H1 (cell line): ENCODE results near the gene CCNY. TPM values are rescaled to one million over a fixed set of nuclear protein-coding genes. Genes with fewer than 3 reads are reported as not detected.

ENCODE experiments used
- CTCF ChIA-PET: fragments of 300-600 bp; sonication (Branson Sonifier 250); formaldehyde crosslinking; loops from one replicate; lab custom pipeline; 2021; ENCODE audit not compliant: partially characterized antibody; lab: Charles Lee
- POLR2A ChIA-PET: fragments of 300-600 bp; sonication (Branson Sonifier 250); formaldehyde crosslinking; loops from one replicate; lab custom pipeline; 2021; ENCODE audit warnings: inconsistent platforms; ENCODE audit not compliant: partially characterized antibody; lab: Charles Lee
- DNase-seq, 2 experiments: peaks; one replicate each; pipeline versions ENCODE4 v3.0.0 to v3.0.0-alpha.2; 2010 to 2022; ENCODE audit warnings: low spot score in 2 of 2, low read depth in 1 of 2, mixed read lengths in 1 of 2
- FAIRE-seq: peaks from 2 replicates; lab custom pipeline; 2011; peaks lifted over from hg19 to GRCh38; lab: Jason Lieb, UNC
- H2AFZ ChIP-seq: 2 replicates; pipeline ENCODE4 v1.8.1; 2012; ENCODE audit warnings: low read length, inconsistent platforms
- H2AK5ac ChIP-seq: 2 replicates; pipeline ENCODE4 v1.6.1; 2013; ENCODE audit warnings: low read depth, low read length
- H2BK120ac ChIP-seq: replicated peaks from 2 replicates; pipeline ENCODE3; 2013; ENCODE audit warnings: low read depth, low read length, inconsistent platforms
- H2BK12ac ChIP-seq: 2 replicates; pipeline ENCODE4 v1.6.1; 2013; ENCODE audit warnings: low read depth, low read length
- H2BK15ac ChIP-seq: 2 replicates; pipeline ENCODE4 v1.6.1; 2013; ENCODE audit warnings: low read length
- H2BK20ac ChIP-seq: 2 replicates; pipeline ENCODE4 v1.6.1; 2013; ENCODE audit warnings: low read length
- H2BK5ac ChIP-seq: 2 replicates; pipeline ENCODE4 v1.6.1; 2013; ENCODE audit warnings: low read depth, low read length
- H3K14ac ChIP-seq: 2 replicates; pipeline ENCODE4 v1.6.1; 2013; ENCODE audit warnings: inconsistent platforms; ENCODE audit not compliant: insufficient read length
- H3K18ac ChIP-seq: 2 replicates; pipeline ENCODE4 v1.6.1; 2013; ENCODE audit warnings: low read length; ENCODE audit errors: extremely low read depth
- H3K23ac ChIP-seq: 2 replicates; pipeline ENCODE4 v1.6.1; 2013; ENCODE audit warnings: inconsistent platforms; ENCODE audit not compliant: insufficient read length
- H3K23me2 ChIP-seq: 2 replicates; pipeline ENCODE4 v1.6.1; 2013; ENCODE audit warnings: low read depth, low read length
- H3K27ac ChIP-seq: 2 replicates; pipeline ENCODE4 v1.6.1; 2011; ENCODE audit warnings: low read depth, low read length, inconsistent platforms
- H3K27me3 ChIP-seq, 4 experiments: replicated peaks in 1 of 4; 1 replicate in 1 of 4; 2 replicates in 3 of 4; pipeline versions ENCODE4 v1.6.1 to v1.8.1; 2011 to 2013; ENCODE audit warnings: low read length in 3 of 4, mild to moderate bottlenecking in 3 of 4, inconsistent platforms in 2 of 4, mixed read lengths in 2 of 4, moderate library complexity in 1 of 4; ENCODE audit not compliant: control insufficient read depth in 3 of 4, insufficient read depth in 3 of 4; ENCODE audit errors: extremely low read depth in 1 of 4
- H3K36me3 ChIP-seq, 4 experiments: 2 replicates each; pipeline versions ENCODE4 v1.6.1 to v1.8.1; 2011 to 2013; ENCODE audit warnings: mild to moderate bottlenecking in 4 of 4, low read length in 3 of 4, moderate library complexity in 2 of 4, control low read depth in 1 of 4, inconsistent platforms in 1 of 4; ENCODE audit not compliant: insufficient read depth in 4 of 4, control insufficient read depth in 2 of 4
- H3K4ac ChIP-seq: replicated peaks from 2 replicates; pipeline ENCODE3; 2013; ENCODE audit warnings: low read length, low read depth, mixed read lengths, inconsistent platforms; ENCODE audit not compliant: insufficient read length
- H3K4me1 ChIP-seq, 4 experiments: replicated peaks in 1 of 4; 1 replicate in 1 of 4; 2 replicates in 3 of 4; pipeline versions ENCODE4 v1.6.1 to v1.8.1; 2011 to 2013; ENCODE audit warnings: low read length in 3 of 4, inconsistent platforms in 2 of 4, mixed read lengths in 1 of 4; ENCODE audit not compliant: insufficient read depth in 4 of 4, control insufficient read depth in 3 of 4
- H3K4me2 ChIP-seq, 2 experiments: 2 replicates each; pipeline versions ENCODE4 v1.6.1 to v1.8.1; 2011 to 2013; ENCODE audit warnings: low read depth in 2 of 2, low read length in 2 of 2, control low read depth in 1 of 2, inconsistent platforms in 1 of 2, mild to moderate bottlenecking in 1 of 2; ENCODE audit not compliant: insufficient read depth in 1 of 2
- H3K4me3 ChIP-seq, 4 experiments: fragments of 200-600, 300-600 bp in 1 of 4; sonication (generic), shearing (Covaris generic), sonication (Bioruptor Twin) in 1 of 4; 2 replicates each; pipeline versions ENCODE4 v1.5.1 to v1.8.1; 2011 to 2016; ENCODE audit warnings: low read length in 4 of 4, low read depth in 3 of 4, control low read depth in 2 of 4, inconsistent platforms in 2 of 4, mild to moderate bottlenecking in 2 of 4, mixed read lengths in 1 of 4, moderate library complexity in 1 of 4; ENCODE audit not compliant: insufficient read depth in 2 of 4; ENCODE audit errors: extremely low read depth in 1 of 4
- H3K56ac ChIP-seq: replicated peaks from 2 replicates; pipeline ENCODE3; 2013; ENCODE audit warnings: low read depth, mild to moderate bottlenecking, mixed read lengths, low read length, inconsistent platforms; ENCODE audit not compliant: insufficient read length
- H3K79me1 ChIP-seq: 2 replicates; pipeline ENCODE4 v1.6.1; 2013; ENCODE audit warnings: low read depth, low read length, control low read depth
- H3K79me2 ChIP-seq, 2 experiments: 2 replicates each; pipeline versions ENCODE4 v1.6.1 to v1.8.1; 2012 to 2013; ENCODE audit warnings: low read length in 2 of 2, mild to moderate bottlenecking in 2 of 2, inconsistent platforms in 1 of 2; ENCODE audit not compliant: insufficient read depth in 2 of 2, control insufficient read depth in 1 of 2
- H3K9ac ChIP-seq, 4 experiments: replicated peaks in 1 of 4; 1 replicate in 1 of 4; 2 replicates in 3 of 4; pipeline versions ENCODE4 v1.6.1 to v1.8.1; 2011 to 2013; ENCODE audit warnings: low read depth in 3 of 4, low read length in 3 of 4, control low read depth in 2 of 4, mild to moderate bottlenecking in 2 of 4, moderate library complexity in 2 of 4, inconsistent platforms in 1 of 4; ENCODE audit errors: extremely low read depth in 1 of 4
- H3K9me3 ChIP-seq, 2 experiments: 2 replicates each; pipeline versions ENCODE4 v1.6.1 to v1.8.1; 2012 to 2013; ENCODE audit warnings: mild to moderate bottlenecking in 2 of 2, moderate library complexity in 2 of 2, control low read depth in 1 of 2, inconsistent platforms in 1 of 2, low read depth in 1 of 2, low read length in 1 of 2, mixed read lengths in 1 of 2; ENCODE audit not compliant: insufficient read depth in 2 of 2
- H4K20me1 ChIP-seq, 2 experiments: replicated peaks in 1 of 2; 2 replicates each; pipeline versions ENCODE3 to v1.8.1; 2011 to 2013; ENCODE audit warnings: inconsistent platforms in 2 of 2, low read length in 2 of 2, mild to moderate bottlenecking in 1 of 2; ENCODE audit not compliant: insufficient read depth in 2 of 2, control insufficient read depth in 1 of 2
- H4K5ac ChIP-seq: 2 replicates; pipeline ENCODE4 v1.6.1; 2013; ENCODE audit warnings: low read length, low read depth, mixed read lengths, inconsistent platforms; ENCODE audit not compliant: insufficient read length
- H4K8ac ChIP-seq: 2 replicates; pipeline ENCODE4 v1.8.0; 2013; ENCODE audit warnings: mild to moderate bottlenecking, moderate library complexity, low read length, inconsistent platforms; ENCODE audit not compliant: insufficient read depth; ENCODE audit errors: extremely low read depth
- H4K91ac ChIP-seq: replicated peaks from 2 replicates; pipeline ENCODE3; 2013; ENCODE audit warnings: low read length, mixed read lengths, inconsistent platforms; ENCODE audit not compliant: insufficient read length
- ASH2L ChIP-seq: fragments of 200-600, 300-600 bp; sonication (generic); IDR thresholded peaks from one replicate; pipeline ENCODE4 v1.7.1; 2017; ENCODE audit warnings: low read length
- BCL11A ChIP-seq, 2 experiments: IDR thresholded peaks; one replicate each; pipeline ENCODE4 v1.6.1; 2011; ENCODE audit warnings: low read depth in 2 of 2, low read length in 2 of 2, mild to moderate bottlenecking in 2 of 2
- CTCF ChIP-seq, 3 experiments: IDR thresholded peaks; 1 replicate in 2 of 3; 2 replicates in 1 of 3; pipeline versions ENCODE4 v1.5.1 to v1.6.1; 2011; ENCODE audit warnings: low read length in 3 of 3, mild to moderate bottlenecking in 3 of 3, inconsistent platforms in 2 of 3, low read depth in 1 of 3, moderate library complexity in 1 of 3; ENCODE audit not compliant: insufficient read depth in 1 of 3; ENCODE audit errors: control extremely low read depth in 1 of 3
- EZH2 ChIP-seq: fragments of 200-600 bp; sonication (generic); IDR thresholded peaks from 2 replicates; pipeline ENCODE4 v1.7.1; 2012; ENCODE audit warnings: low read depth, mild to moderate bottlenecking, moderate library complexity, low read length, inconsistent platforms; ENCODE audit not compliant: severe bottlenecking
- JUND ChIP-seq: IDR thresholded peaks from 2 replicates; pipeline ENCODE4 v1.6.1; 2011; ENCODE audit warnings: mild to moderate bottlenecking, improper control_type of control experiment, low read length
- KDM5A ChIP-seq: fragments of 200-600 bp; IDR thresholded peaks from 2 replicates; pipeline ENCODE4 v1.7.1; 2012; ENCODE audit warnings: mild to moderate bottlenecking, low read length, inconsistent platforms, mixed read lengths
- NANOG ChIP-seq: IDR thresholded peaks from 2 replicates; pipeline ENCODE4 v1.6.1; 2011; ENCODE audit warnings: low read length, low read depth, mild to moderate bottlenecking, inconsistent platforms; ENCODE audit not compliant: insufficient read depth, poor library complexity, severe bottlenecking
- WGBS, 2 experiments: shearing (Covaris generic) in 1 of 2; methylation state at CpG; one replicate each; pipeline versions ENCODE4 v1.1.6 to v1.1.7; 2013 to 2015; ENCODE audit warnings: low lambda C conversion rate in 2 of 2, mixed read lengths in 2 of 2, inconsistent platforms in 1 of 2, low coverage in 1 of 2, missing lambda C conversion rate in 1 of 2; ENCODE audit not compliant: insufficient replicate concordance in 2 of 2, insufficient coverage in 1 of 2, insufficient read length in 1 of 2; ENCODE audit errors: extremely low coverage in 1 of 2, missing lambda C conversion rate in 1 of 2; 5-methylcytosine and 5-hydroxymethylcytosine counted together
- polyA plus RNA-seq, 7 experiments: library from polyadenylated mRNA; depleted of rRNA in 3 of 7; stranded (reverse) in 5 of 7; unstranded in 2 of 7; fragments of >200 nt in 5 of 7; fragments of 200-250 nt in 2 of 7; gene quantifications; 1 replicate in 5 of 7; 2 replicates in 1 of 7; 4 replicates in 1 of 7; pipeline versions ENCODE4 v1.2.1 to v1.2.3, GENCODE V29; 2011 to 2013; ENCODE audit warnings: missing spikeins in 2 of 7, mixed read lengths in 2 of 7
- total RNA-seq: library from RNA; stranded (reverse); fragmentation: NEBNext Ultra II Directional; extraction: Animal tissue kit (Norgen Biotek cat#: 25700); gene quantifications from 2 replicates; pipeline ENCODE4 v1.2.1, GENCODE V29; 2021
- TF ChIP-seq, protein P1 (sequence below): IDR thresholded peaks from 2 replicates; pipeline ENCODE4 v1.6.1; 2012; ENCODE audit warnings: inconsistent platforms

Gene CCNY
- total and polyA plus RNA-seq, 2 of the 8 experiments (the other 6 are each of a cell fraction or from before 2014, with no cell fraction given), result 25.3 to 68.2 TPM

DNA sequence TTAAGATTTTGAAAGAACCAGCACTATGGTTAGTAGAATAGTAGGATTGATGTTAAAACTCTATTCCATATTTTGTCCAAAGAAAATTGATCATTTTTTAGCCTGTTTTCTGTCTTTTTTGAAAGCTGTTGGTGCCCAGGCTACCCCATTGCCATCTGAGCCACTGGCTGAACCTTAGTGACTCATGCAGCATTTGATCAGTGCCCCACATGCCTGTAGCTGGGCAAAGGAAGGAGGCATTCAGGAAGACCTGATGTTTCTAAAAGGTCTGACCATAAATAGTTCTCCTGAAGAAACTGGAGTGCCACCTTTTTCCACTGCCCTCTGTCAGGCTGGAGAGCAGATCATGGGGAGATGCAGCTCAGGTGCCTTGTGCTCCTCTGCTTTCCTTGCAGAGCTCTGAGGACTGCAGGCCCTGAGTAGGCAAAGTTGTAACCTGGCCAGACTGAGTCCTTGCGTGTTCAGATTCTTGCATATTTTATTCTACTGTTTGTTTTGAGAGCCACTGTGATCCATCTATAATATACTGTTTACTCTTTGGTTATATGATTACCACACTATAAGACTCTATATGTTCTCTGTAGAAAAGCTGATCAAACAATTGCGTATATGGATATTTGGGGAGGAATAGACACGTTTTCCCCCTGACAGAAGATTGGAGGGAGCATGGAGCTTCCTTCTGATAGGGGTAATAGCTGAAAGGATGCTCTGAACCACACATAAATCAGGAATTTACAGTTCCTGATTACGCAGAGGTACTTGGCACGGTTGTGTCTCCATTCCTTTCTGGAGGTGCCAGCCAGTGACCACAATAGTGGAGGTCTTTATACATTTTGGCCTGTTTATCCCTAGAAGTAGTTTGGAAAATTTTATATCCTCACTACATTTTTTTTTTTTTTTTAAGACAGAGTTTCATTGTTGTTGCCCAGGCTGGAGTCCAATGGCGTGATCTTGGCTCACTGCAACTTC is 219.9 kb downstream of the CCNY start:
- Histone ChIP-seq H3K56ac (no peak overlapping the region), H3K23me2 (no peaks in the 10 kb centered on the region), H3K79me2 (no peaks in the 10 kb centered on the region), H3K9me3 (no peaks in the 10 kb centered on the region), H2BK5ac (no peak overlapping the region), H3K9ac (no peak overlapping the region), H2BK120ac (no peak overlapping the region), H4K91ac (no peak overlapping the region), H3K4me1 (no peaks in the 10 kb centered on the region; a peak in 1 of 7 replicates), H3K36me3 (no peaks in the 10 kb centered on the region; a peak in 1 of 8 replicates), H4K8ac (no peak overlapping the region), H3K23ac (no peak overlapping the region), H3K14ac (no peak overlapping the region), H2BK15ac (no peak overlapping the region), H3K4me3 (no peak overlapping the region), H2AFZ (no peak overlapping the region), H4K20me1 (no peaks in the 10 kb centered on the region), H3K27ac (0 out of 2 replicates have a peak overlapping the region, but pooled peaks have one; percentile 24), H3K27me3 (no peaks in the 10 kb centered on the region), H3K4ac (no peak overlapping the region), H2BK12ac (no peak overlapping the region), H2BK20ac (no peak overlapping the region), H2AK5ac (no peak overlapping the region), H3K4me2 (no peak overlapping the region), H4K5ac (no peak overlapping the region), H3K18ac (no peak overlapping the region), H3K79me1 (no peaks in the 10 kb centered on the region)
- 88% methylated on average over 5 of the region's 6 CpGs; no CpG with 5 or more reads in 1 of the 2 experiments for WGBS, 2 experiments
- POLR2A ChIA-PET, result no interaction called here
- CTCF ChIA-PET, result interaction anchor here (0.6 to 2.1 kb wide), 8 partner anchors 8 to 547 kb away, joined by 3 to 4 read pairs (median 3); no protein-coding TSS in a partner anchor
- FAIRE-seq, result no peak
- no peak for DNase-seq
- no peak for TF ChIP-seq ASH2L
- TF ChIP-seq JUND, result no peak
- TF ChIP-seq, protein P1, sequence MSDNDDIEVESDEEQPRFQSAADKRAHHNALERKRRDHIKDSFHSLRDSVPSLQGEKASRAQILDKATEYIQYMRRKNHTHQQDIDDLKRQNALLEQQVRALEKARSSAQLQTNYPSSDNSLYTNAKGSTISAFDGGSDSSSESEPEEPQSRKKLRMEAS, result no peak
- TF ChIP-seq CTCF (IDR thresholded peaks at IDR 0.05; ENCODE audit: control extremely low read depth in 1 of 3, insufficient read depth in 1 of 3, low read depth in 1 of 3, low read length in 3 of 3), result no peak
- TF ChIP-seq BCL11A (IDR thresholded peaks at IDR 0.05; ENCODE audit: low read depth in 2 of 2, low read length in 2 of 2), result no peak
- TF ChIP-seq EZH2, result no peak
- no peak for TF ChIP-seq NANOG
- no peak for TF ChIP-seq KDM5A
